NOMO-1 treated with DMSO at 0.1 percent for 48 hours (cell line): ENCODE data around the gene ING5.

Experiments
- DNase-seq: peaks from one replicate; lab custom pipeline; 2025; ENCODE audit not compliant: unreplicated experiment; lab: John Stamatoyannopoulos, UW

ING5 gene

DNA sequence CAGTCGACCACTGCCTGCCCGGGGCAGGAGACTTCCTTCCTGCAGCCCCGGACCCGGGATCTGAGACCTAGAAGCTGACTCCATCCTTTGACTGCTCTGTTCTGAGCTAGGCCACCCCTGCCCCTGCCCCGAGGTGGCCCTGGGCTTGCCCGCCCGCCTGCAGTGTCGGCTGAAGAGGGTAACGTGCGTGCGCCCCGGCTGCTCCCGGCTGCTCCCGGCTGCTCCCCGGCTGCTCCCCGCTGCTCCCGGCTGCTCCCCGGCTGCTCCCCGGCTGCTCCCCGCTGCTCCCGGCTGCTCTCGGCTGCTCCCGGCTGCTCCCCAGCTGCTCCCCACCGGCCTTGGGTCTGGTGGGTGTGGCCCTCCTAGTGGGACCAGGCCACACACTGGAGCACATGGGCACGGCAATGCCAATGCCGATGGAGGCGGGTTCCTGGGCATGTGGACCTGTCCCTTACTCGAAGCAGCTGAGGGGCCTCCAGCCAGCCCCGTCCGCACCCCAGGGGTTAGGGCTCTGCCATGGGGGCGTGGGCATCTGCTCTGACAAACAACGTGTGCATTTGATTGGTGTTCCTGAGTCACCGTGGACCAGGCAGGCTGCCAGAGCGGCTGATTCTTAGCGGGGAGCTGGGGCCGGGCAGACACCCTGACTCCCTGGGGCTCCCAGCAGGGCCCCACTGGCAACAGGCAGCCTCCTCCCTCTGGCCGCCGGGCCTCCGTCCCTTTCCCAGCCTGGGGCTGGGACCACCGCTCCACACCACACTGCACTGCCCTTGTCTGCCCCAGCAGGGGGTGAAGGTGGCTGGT is 72.8 kb downstream of the ING5 start:
- DNase-seq, result no peak

- no peak for DNase-seq
Measured at GRCh38 chr2:241775223-241776177, 73.7 kb downstream of the ING5 start.

DNA sequence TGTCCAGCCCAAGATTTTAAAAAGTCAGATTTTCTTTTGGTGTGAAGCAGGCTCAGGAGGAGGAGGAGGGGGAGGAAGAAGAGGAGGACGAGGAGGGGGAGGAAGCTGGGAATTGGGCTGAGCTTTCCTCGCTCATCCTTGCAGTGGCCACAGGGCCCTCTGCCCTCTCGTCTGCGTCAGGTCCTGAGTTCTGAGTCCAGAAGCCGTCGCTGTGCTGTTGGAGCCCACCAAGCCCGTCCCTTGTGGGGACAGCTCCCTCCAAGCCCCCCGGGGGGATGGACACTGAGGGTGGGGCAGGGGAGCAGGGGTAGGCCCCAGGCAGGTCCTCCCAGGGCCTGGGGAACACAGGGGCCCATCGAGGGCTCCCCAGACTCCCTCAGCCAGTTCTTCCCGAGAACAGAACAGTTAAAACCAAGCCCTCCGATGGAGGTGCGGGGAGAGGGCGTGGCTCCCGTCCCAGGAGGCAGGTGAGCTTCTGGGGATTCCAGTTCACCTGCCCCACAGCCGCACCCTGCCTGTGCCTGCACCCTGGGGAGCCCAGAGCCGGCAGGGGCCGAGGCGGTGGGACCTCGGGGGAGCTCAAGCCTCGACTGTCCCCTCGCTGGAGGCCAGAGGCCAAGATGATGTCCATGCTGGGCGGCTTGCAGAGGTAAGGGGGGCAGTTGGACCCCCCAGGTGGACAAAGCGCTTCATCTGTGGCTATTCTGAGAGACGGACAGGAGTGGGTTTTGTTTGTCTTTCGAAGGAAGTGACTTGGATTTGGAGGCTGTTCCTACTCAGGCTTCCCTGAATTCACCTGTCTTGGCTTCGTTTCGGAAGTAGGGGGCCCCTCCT is 74.7 kb downstream of the ING5 start, which contains the start of gene GAL3ST2:
GAL3ST2 (plus strand) TSS at position 487 of the 834 bp plus-strand sequence; CDS start at position 621, 134 bp downstream.
- DNase-seq, result no peak

GRCh38 chr2:241777170-241777685 is 75.4 kb downstream of the ING5 start:
- DNase-seq, result no peak

DNA sequence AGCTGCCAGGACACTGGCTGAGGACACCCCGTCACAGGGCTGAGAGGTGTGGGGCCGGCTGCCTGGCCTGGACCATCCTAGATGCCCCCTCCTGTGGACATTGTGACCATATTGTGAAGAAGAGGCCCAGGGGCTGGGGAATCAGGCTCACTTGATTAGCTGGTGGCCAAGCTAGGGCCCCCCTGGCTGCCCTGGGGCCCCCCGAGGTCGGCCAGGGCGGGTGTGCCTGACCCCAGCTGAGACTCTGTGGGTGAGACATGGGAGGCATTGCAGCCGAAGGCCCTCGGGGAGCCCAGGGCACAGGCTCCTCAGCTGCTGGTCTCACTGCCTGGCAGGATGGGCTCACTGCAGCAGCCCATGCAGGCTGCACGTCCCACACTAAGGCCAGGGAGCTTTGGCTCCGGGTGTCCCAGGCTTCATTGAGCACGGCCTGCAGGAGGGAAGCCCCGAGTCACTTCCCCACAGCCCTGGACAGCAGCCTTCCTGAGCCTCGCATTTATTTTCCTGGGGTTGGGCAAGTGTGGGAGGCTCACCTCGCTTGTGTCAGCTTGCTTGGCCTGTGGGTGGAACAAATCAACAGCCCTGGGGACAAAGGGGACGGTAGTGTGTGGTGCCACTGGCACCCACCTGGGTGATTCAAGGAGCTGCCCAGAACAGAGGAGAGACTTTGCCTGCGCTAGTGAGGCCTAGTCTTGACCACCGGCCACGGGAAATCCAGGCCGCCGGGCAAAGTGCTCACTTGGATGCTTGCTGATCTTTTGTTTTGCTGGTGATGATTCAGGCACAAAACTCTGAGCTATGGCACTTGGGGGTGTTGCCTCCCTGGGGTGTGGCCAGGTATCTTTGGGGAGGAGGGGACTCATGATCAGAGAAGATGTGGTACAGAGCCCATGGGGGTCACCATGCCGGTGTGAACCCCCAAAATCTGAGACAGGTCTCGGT is 76.1 kb downstream of the ING5 start:
- no peak for DNase-seq
